ENCODE measurements around the gene UBALD2.

Gene UBALD2

GRCh38 chr17:76277300-76278267 lies 12.4 kb downstream of the UBALD2 start:
- Histone ChIP-seq H3K36me3 (ENCODE audit: control insufficient read depth in 5 of 5, insufficient read depth in 5 of 5, low read length in 5 of 5) (no peaks in the 10 kb centered on the region), H3K4me1 (ENCODE audit: control insufficient read depth in 5 of 5, insufficient read depth in 5 of 5, low read length in 5 of 5) (peaks cover 3 to 53% (median 38%) of the 10 kb centered on the region in 5 donors), H3K9me3 (ENCODE audit: control insufficient read depth in 5 of 5, low read length in 5 of 5) (no peaks in the 10 kb centered on the region), H3K27me3 (ENCODE audit: control insufficient read depth in 5 of 5, insufficient read depth in 4 of 5, low read length in 5 of 5) (no peaks in the 10 kb centered on the region), H3K4me3 (ENCODE audit: low read depth in 1 of 5, low read length in 5 of 5) (no peak overlapping the region), H3K9ac (ENCODE audit: low read length in 5 of 5) (no peak overlapping the region), H3K27ac (ENCODE audit: low read depth, low read length) (no peak overlapping the region)

- H3K9ac ChIP-seq (ENCODE audit: low read length in 5 of 5) = no peak overlapping the region
- H3K4me3 ChIP-seq (ENCODE audit: low read depth in 1 of 5, low read length in 5 of 5) = no peak overlapping the region
- no peak overlapping the region for H3K27ac ChIP-seq (ENCODE audit: low read depth, low read length)
- H3K27me3 ChIP-seq (ENCODE audit: control insufficient read depth in 5 of 5, insufficient read depth in 4 of 5, low read length in 5 of 5) = no peaks in the 10 kb centered on the region
- no peaks in the 10 kb centered on the region for H3K36me3 ChIP-seq (ENCODE audit: control insufficient read depth in 5 of 5, insufficient read depth in 5 of 5, low read length in 5 of 5)
- H3K4me1 ChIP-seq (ENCODE audit: control insufficient read depth in 5 of 5, insufficient read depth in 5 of 5, low read length in 5 of 5) = peaks cover 3 to 45% (median 33%) of the 10 kb centered on the region in 5 donors
- no peaks in the 10 kb centered on the region for H3K9me3 ChIP-seq (ENCODE audit: control insufficient read depth in 5 of 5, low read length in 5 of 5)
Observed at GRCh38 chr17:76278268-76278908, 13.2 kb downstream of the UBALD2 start.

GRCh38 chr17:76278952-76279741 lies 14.0 kb downstream of the UBALD2 start:
- peak overlapping the region in 1 of 5 donors; percentile 26 for H3K9ac ChIP-seq (ENCODE audit: low read length in 5 of 5)
- H3K27ac ChIP-seq (ENCODE audit: low read depth, low read length) = no peak overlapping the region
- H3K27me3 ChIP-seq (ENCODE audit: control insufficient read depth in 5 of 5, insufficient read depth in 4 of 5, low read length in 5 of 5) = no peaks in the 10 kb centered on the region
- peaks cover 3 to 37% (median 28%) of the 10 kb centered on the region in 5 donors for H3K4me1 ChIP-seq (ENCODE audit: control insufficient read depth in 5 of 5, insufficient read depth in 5 of 5, low read length in 5 of 5)
- no peaks in the 10 kb centered on the region for H3K9me3 ChIP-seq (ENCODE audit: control insufficient read depth in 5 of 5, low read length in 5 of 5)
- H3K4me3 ChIP-seq (ENCODE audit: low read depth in 1 of 5, low read length in 5 of 5) = no peak overlapping the region
- H3K36me3 ChIP-seq (ENCODE audit: control insufficient read depth in 5 of 5, insufficient read depth in 5 of 5, low read length in 5 of 5) = no peaks in the 10 kb centered on the region

GRCh38 chr17:76279742-76280287 lies 14.7 kb downstream of the UBALD2 start:
- H3K27ac ChIP-seq (ENCODE audit: low read depth, low read length) = no peak overlapping the region
- H3K4me3 ChIP-seq (ENCODE audit: low read depth in 1 of 5, low read length in 5 of 5) = no peak overlapping the region
- peak overlapping the region in 1 of 5 donors; percentile 26 for H3K9ac ChIP-seq (ENCODE audit: low read length in 5 of 5)
- H3K27me3 ChIP-seq (ENCODE audit: control insufficient read depth in 5 of 5, insufficient read depth in 4 of 5, low read length in 5 of 5) = no peaks in the 10 kb centered on the region
- H3K4me1 ChIP-seq (ENCODE audit: control insufficient read depth in 5 of 5, insufficient read depth in 5 of 5, low read length in 5 of 5) = peaks cover 0 to 31% (median 21%) of the 10 kb centered on the region in 5 donors
- H3K36me3 ChIP-seq (ENCODE audit: control insufficient read depth in 5 of 5, insufficient read depth in 5 of 5, low read length in 5 of 5) = no peaks in the 10 kb centered on the region
- no peaks in the 10 kb centered on the region for H3K9me3 ChIP-seq (ENCODE audit: control insufficient read depth in 5 of 5, low read length in 5 of 5)

GRCh38 chr17:76280650-76281049 lies 15.5 kb downstream of the UBALD2 start:
- Histone ChIP-seq H3K4me1 (ENCODE audit: control insufficient read depth in 5 of 5, insufficient read depth in 5 of 5, low read length in 5 of 5) (peaks cover 0 to 24% (median 16%) of the 10 kb centered on the region in 5 donors), H3K9me3 (ENCODE audit: control insufficient read depth in 5 of 5, low read length in 5 of 5) (no peaks in the 10 kb centered on the region), H3K36me3 (ENCODE audit: control insufficient read depth in 5 of 5, insufficient read depth in 5 of 5, low read length in 5 of 5) (no peaks in the 10 kb centered on the region), H3K27me3 (ENCODE audit: control insufficient read depth in 5 of 5, insufficient read depth in 4 of 5, low read length in 5 of 5) (no peaks in the 10 kb centered on the region), H3K27ac (ENCODE audit: low read depth, low read length) (no peak overlapping the region), H3K9ac (ENCODE audit: low read length in 5 of 5) (no peak overlapping the region), H3K4me3 (ENCODE audit: low read depth in 1 of 5, low read length in 5 of 5) (no peak overlapping the region)

- Histone ChIP-seq H3K27ac (ENCODE audit: low read depth, low read length) (no peak overlapping the region), H3K9me3 (ENCODE audit: control insufficient read depth in 5 of 5, low read length in 5 of 5) (no peaks in the 10 kb centered on the region), H3K9ac (ENCODE audit: low read length in 5 of 5) (no peak overlapping the region), H3K4me3 (ENCODE audit: low read depth in 1 of 5, low read length in 5 of 5) (no peak overlapping the region), H3K36me3 (ENCODE audit: control insufficient read depth in 5 of 5, insufficient read depth in 5 of 5, low read length in 5 of 5) (no peaks in the 10 kb centered on the region), H3K4me1 (ENCODE audit: control insufficient read depth in 5 of 5, insufficient read depth in 5 of 5, low read length in 5 of 5) (peaks cover 0 to 22% (median 13%) of the 10 kb centered on the region in 5 donors), H3K27me3 (ENCODE audit: control insufficient read depth in 5 of 5, insufficient read depth in 4 of 5, low read length in 5 of 5) (no peaks in the 10 kb centered on the region)
Observed at GRCh38 chr17:76281573-76282371, 16.6 kb downstream of the UBALD2 start.

- H3K27me3 ChIP-seq (ENCODE audit: control insufficient read depth in 5 of 5, insufficient read depth in 4 of 5, low read length in 5 of 5) = no peaks in the 10 kb centered on the region
- no peaks in the 10 kb centered on the region for H3K9me3 ChIP-seq (ENCODE audit: control insufficient read depth in 5 of 5, low read length in 5 of 5)
- no peak overlapping the region for H3K9ac ChIP-seq (ENCODE audit: low read length in 5 of 5)
- no peak overlapping the region for H3K27ac ChIP-seq (ENCODE audit: low read depth, low read length)
- H3K4me3 ChIP-seq (ENCODE audit: low read depth in 1 of 5, low read length in 5 of 5) = no peak overlapping the region
- peaks cover 0 to 28% (median 17%) of the 10 kb centered on the region in 5 donors for H3K36me3 ChIP-seq (ENCODE audit: control insufficient read depth in 5 of 5, insufficient read depth in 5 of 5, low read length in 5 of 5)
- H3K4me1 ChIP-seq (ENCODE audit: control insufficient read depth in 5 of 5, insufficient read depth in 5 of 5, low read length in 5 of 5) = peaks cover 0 to 5% (median 0%) of the 10 kb centered on the region in 5 donors
Observed at GRCh38 chr17:76292567-76292966, 27.4 kb downstream of the UBALD2 start.

GRCh38 chr17:76293106-76293505 lies 28.0 kb downstream of the UBALD2 start:
- peaks cover 0 to 5% (median 0%) of the 10 kb centered on the region in 5 donors for H3K4me1 ChIP-seq (ENCODE audit: control insufficient read depth in 5 of 5, insufficient read depth in 5 of 5, low read length in 5 of 5)
- no peak overlapping the region for H3K27ac ChIP-seq (ENCODE audit: low read depth, low read length)
- no peaks in the 10 kb centered on the region for H3K27me3 ChIP-seq (ENCODE audit: control insufficient read depth in 5 of 5, insufficient read depth in 4 of 5, low read length in 5 of 5)
- no peak overlapping the region for H3K4me3 ChIP-seq (ENCODE audit: low read depth in 1 of 5, low read length in 5 of 5)
- H3K36me3 ChIP-seq (ENCODE audit: control insufficient read depth in 5 of 5, insufficient read depth in 5 of 5, low read length in 5 of 5) = peaks cover 0 to 28% (median 17%) of the 10 kb centered on the region in 5 donors
- peak overlapping the region in 1 of 5 donors; percentile 17 for H3K9ac ChIP-seq (ENCODE audit: low read length in 5 of 5)
- H3K9me3 ChIP-seq (ENCODE audit: control insufficient read depth in 5 of 5, low read length in 5 of 5) = no peaks in the 10 kb centered on the region

GRCh38 chr17:76296186-76296585 lies 31.0 kb downstream of the UBALD2 start:
- Histone ChIP-seq H3K27me3 (ENCODE audit: control insufficient read depth in 5 of 5, insufficient read depth in 4 of 5, low read length in 5 of 5) (no peaks in the 10 kb centered on the region), H3K9me3 (ENCODE audit: control insufficient read depth in 5 of 5, low read length in 5 of 5) (no peaks in the 10 kb centered on the region), H3K4me1 (ENCODE audit: control insufficient read depth in 5 of 5, insufficient read depth in 5 of 5, low read length in 5 of 5) (peaks cover 0 to 5% (median 0%) of the 10 kb centered on the region in 5 donors), H3K9ac (ENCODE audit: low read length in 5 of 5) (no peak overlapping the region), H3K27ac (ENCODE audit: low read depth, low read length) (no peak overlapping the region), H3K36me3 (ENCODE audit: control insufficient read depth in 5 of 5, insufficient read depth in 5 of 5, low read length in 5 of 5) (peaks cover 0 to 22% (median 13%) of the 10 kb centered on the region in 5 donors), H3K4me3 (ENCODE audit: low read depth in 1 of 5, low read length in 5 of 5) (no peak overlapping the region)

All from subcutaneous abdominal adipose tissue (tissue), 5 donors.